GM12874 (cell line): Measurements from ENCODE around the gene CHRNA10.

Experiments
- CTCF ChIP-seq: IDR thresholded peaks from 2 replicates; pipeline ENCODE4 v1.5.1; 2011; ENCODE audit warnings: low read depth, mild to moderate bottlenecking, control low read depth, low read length, moderate library complexity; ENCODE audit not compliant: insufficient read depth

CHRNA10 gene

GRCh38 chr11:3671334-3672254 lies at the start of gene CHRNA10:
CHRNA10 (minus strand) TSS chr11:3671384; CDS start chr11:3671312, 72 bp downstream.
- TF ChIP-seq CTCF, result no peak

- TF ChIP-seq CTCF, result no peak
These were observed 41.1 kb upstream of the CHRNA10 start for GRCh38 chr11:3712274-3712673.

DNA sequence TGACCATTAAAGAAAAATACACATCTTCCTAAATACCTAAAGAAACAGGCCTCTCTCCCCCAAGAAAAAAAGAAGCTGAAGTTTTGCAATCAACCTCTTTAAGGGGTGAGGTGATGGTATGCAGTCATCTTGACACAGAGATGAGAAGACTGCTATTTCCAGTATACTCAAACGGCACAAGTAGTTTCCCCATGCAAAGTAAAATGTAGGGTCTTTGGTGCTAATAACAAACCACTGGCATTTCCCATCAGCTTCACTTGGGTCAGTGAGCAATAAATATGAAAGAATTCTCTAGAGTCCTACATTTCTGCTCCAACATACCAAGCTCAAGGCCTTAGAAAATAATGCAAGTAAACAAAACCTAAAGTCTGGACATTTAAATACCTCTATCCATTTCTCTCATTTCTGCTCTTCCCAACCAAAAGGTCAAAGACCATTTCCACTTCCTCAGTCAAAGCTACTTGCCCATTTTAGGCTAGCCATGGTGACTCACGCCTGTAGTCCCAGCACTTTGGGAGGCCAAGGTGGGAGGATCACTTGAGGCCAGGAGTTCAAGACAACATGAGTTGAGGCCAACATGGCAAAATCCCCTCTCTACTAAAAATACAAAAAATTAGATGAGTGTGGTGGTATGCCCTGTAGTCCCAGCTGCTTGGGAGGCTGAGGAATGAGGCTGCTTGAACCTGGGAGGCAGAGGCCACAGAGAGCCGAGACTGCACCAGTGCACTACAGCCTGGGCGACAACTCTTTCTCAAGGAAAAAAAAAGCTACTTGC lies 39.5 kb upstream of the CHRNA10 start:
- TF ChIP-seq CTCF, result no peak

DNA sequence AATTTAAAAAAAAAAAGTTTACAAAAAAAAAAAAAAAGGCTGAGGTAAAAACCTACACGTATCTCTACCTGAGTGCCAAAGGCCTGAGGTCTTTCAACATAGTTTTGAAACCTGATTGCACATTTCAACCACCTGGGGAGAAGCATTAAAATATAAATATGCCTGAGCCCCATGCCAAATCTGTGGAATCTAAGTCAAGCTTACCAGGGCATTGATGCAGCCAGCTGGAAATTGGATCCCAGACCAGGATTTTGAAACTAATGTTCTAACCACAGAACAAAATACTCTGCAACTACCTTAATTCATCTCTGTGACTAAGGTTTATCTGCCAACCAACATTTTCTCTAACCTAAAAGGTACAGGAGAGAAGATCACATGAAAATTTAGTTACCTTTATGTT lies 38.8 kb upstream of the CHRNA10 start:
- no peak for TF ChIP-seq CTCF

DNA sequence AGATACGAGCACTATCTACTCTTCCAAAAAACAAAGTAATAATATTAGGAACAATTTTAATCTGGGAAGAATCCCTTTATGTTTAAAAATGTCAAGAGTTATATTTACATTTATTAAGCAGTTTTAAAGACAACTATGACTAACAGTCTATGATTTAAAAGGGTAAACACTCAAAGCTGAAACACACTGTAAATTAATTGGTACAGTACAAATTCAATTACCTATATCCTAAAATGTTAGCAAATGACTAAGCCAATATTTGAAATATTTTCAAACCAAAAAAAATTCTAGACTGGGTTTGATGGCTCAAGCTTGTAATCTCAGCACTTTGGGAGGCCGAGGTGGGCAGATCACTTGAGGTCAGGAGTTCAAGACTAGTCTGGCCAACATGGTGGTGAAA lies 36.0 kb upstream of the CHRNA10 start:
- TF ChIP-seq CTCF, result no peak

GRCh38 chr11:3703383-3703782 lies 32.2 kb upstream of the CHRNA10 start:
- no peak for TF ChIP-seq CTCF

DNA sequence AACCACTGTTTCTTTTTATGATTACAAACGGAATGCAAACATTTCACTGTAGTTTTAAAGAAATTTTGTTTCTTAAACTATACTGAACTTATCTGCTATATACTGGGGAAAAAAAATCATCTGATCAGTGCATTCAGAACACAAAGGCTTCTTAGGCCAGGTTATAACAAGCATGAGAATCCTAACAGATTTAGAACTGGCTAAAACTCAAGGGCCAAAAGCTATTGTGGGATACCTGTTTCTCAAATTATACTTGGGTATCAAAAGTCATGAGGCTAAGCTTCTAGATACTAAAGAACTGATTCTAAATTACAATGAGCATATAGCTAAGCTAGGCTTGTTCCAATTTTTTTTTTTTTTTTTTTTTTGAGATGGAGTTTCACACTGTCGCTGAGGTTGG lies 29.7 kb upstream of the CHRNA10 start:
- TF ChIP-seq CTCF, result no peak
